Lower leg skin (tissue), 3 donors: ENCODE measurements around the gene KIF26B.

Experiments
- POLR2A ChIP-seq, 2 donors: fragments of 450-650 bp; IDR thresholded peaks; one replicate each; pipeline ENCODE4 v1.6.1; 2016 to 2017; ENCODE audit warnings: antibody characterized with exemption in 2 of 2, mild to moderate bottlenecking in 1 of 2, moderate library complexity in 1 of 2
- TF ChIP-seq, protein P1 (sequence below), 3 donors: fragments of 450-650 bp; IDR thresholded peaks; one replicate each; pipeline ENCODE4 v1.5.1; 2016; ENCODE audit warnings: antibody characterized with exemption in 3 of 3, mild to moderate bottlenecking in 3 of 3, moderate library complexity in 2 of 3

DNA sequence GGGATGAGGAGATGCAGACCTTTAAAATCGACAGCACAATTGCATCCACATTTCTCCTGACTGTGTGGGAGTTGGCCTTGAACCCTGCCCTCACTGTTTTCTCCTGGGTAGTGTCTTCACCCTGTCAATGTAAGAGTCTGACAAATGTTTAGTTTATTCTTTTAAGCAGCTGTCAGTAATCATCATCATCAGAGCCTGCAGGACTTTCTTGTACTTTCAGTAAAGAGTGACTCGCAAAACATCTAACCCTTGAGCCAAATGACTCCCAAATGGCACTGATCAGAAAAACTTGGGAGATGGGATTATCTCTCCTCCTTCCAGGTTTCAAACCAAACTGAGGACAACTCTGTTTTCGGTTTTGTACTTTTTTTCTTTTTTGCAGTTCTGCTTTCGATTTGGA lies 460.2 kb downstream of the KIF26B start:
- TF ChIP-seq, protein P1, sequence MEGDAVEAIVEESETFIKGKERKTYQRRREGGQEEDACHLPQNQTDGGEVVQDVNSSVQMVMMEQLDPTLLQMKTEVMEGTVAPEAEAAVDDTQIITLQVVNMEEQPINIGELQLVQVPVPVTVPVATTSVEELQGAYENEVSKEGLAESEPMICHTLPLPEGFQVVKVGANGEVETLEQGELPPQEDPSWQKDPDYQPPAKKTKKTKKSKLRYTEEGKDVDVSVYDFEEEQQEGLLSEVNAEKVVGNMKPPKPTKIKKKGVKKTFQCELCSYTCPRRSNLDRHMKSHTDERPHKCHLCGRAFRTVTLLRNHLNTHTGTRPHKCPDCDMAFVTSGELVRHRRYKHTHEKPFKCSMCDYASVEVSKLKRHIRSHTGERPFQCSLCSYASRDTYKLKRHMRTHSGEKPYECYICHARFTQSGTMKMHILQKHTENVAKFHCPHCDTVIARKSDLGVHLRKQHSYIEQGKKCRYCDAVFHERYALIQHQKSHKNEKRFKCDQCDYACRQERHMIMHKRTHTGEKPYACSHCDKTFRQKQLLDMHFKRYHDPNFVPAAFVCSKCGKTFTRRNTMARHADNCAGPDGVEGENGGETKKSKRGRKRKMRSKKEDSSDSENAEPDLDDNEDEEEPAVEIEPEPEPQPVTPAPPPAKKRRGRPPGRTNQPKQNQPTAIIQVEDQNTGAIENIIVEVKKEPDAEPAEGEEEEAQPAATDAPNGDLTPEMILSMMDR (IDR thresholded peaks at IDR 0.05), result no peak
- TF ChIP-seq POLR2A (IDR thresholded peaks at IDR 0.05), result no peak
